Left lung (tissue), 10 donors: ENCODE data around the gene NEO1. TPM values are rescaled to one million over a fixed set of nuclear protein-coding genes. Genes with fewer than 3 reads are reported as not detected.

Experiments used
- ATAC-seq: fragments of 200-7000 bp; cut with Tn5 transposase; one replicate; pipeline ENCODE4 v1.9.1; 2020; ENCODE audit warnings: moderate library complexity
- DNase-seq, 4 donors: peaks; one replicate each; pipeline ENCODE4 v3.0.0-alpha.2; 2013 to 2020
- H3K27ac ChIP-seq, 2 donors: fragments of 200-600 bp; sonication (generic) in 1 of 2; one replicate each; pipeline versions ENCODE4 v1.5.0 to v1.8.0; 2020 to 2021
- H3K27me3 ChIP-seq, 2 donors: fragments of 200-600 bp; sonication (generic) in 1 of 2; one replicate each; pipeline versions ENCODE4 v1.5.0 to v1.8.0; 2020 to 2021
- H3K36me3 ChIP-seq, 2 donors: fragments of 200-600 bp; sonication (generic) in 1 of 2; one replicate each; pipeline versions ENCODE4 v1.5.0 to v1.8.0; 2020 to 2021
- H3K4me1 ChIP-seq, 2 donors: fragments of 200-600 bp; one replicate each; pipeline ENCODE4 v1.8.0; 2021
- H3K4me3 ChIP-seq, 2 donors: fragments of 200-600 bp; sonication (generic) in 1 of 2; one replicate each; pipeline versions ENCODE4 v1.5.0 to v1.8.0; 2020 to 2021; ENCODE audit warnings: mild to moderate bottlenecking in 1 of 2
- H3K9me3 ChIP-seq, 2 donors: fragments of 200-600 bp; sonication (generic) in 1 of 2; one replicate each; pipeline versions ENCODE4 v1.5.0 to v1.8.0; 2020 to 2021
- CTCF ChIP-seq, 2 donors: fragments of 200-600 bp; sonication (generic) in 1 of 2; IDR thresholded peaks; one replicate each; pipeline versions ENCODE4 v1.5.0 to v1.8.0; 2021; ENCODE audit warnings: antibody characterized with exemption in 2 of 2
- intact Hi-C, 2 donors: fragments of 100-400 bp; cut with DNase I; formaldehyde crosslinking; loops; one replicate each; pipeline versions ENCODE4 v1.11.2 to v1.14.2; 2022
- polyA plus RNA-seq, 6 donors: library from polyadenylated mRNA; unstranded; fragments of 120-200 nt; gene quantifications; one replicate each; pipeline ENCODE4 v1.2.1, GENCODE V29; 2013; ENCODE audit not compliant: insufficient read length in 6 of 6
- total RNA-seq, 2 donors: library from RNA; stranded (reverse); fragmentation: NEBNext Ultra II Directional; extraction: Animal tissue kit (Norgen Biotek cat#: 25700); gene quantifications; one replicate each; pipeline ENCODE4 v1.2.1, GENCODE V29; 2021
- donor health status: DM: no; HTN: yes; CAD: no.
- donor health status: DM: no; HTN: no; CAD: no.

NEO1 gene
- total and polyA plus RNA-seq, 8 donors, result 30.1 to 155 (median 110) TPM

- ATAC-seq, result no peak
- Histone ChIP-seq H3K27me3 (peaks cover 0 to 8% of the 10 kb centered on the region in 2 donors), H3K9me3 (no peaks in the 10 kb centered on the region), H3K36me3 (no peaks in the 10 kb centered on the region), H3K4me1 (no peaks in the 10 kb centered on the region), H3K4me3 (no peak overlapping the region), H3K27ac (no peak overlapping the region)
- DNase-seq, result no peak
- TF ChIP-seq CTCF (IDR thresholded peaks at IDR 0.05), result no peak
- intact Hi-C loops, result no loop called here
These were observed 12.9 kb downstream of the NEO1 start for GRCh38 chr15:73065114-73065513.

- intact Hi-C loops, result no loop called here
- no peak for TF ChIP-seq CTCF (IDR thresholded peaks at IDR 0.05)
- H3K4me1 ChIP-seq, result no peaks in the 10 kb centered on the region
These were observed 16.8 kb downstream of the NEO1 start for GRCh38 chr15:73069109-73069508.

GRCh38 chr15:73072894-73073293 lies 20.6 kb downstream of the NEO1 start:
- H3K4me3 ChIP-seq, result no peak overlapping the region
- no peaks in the 10 kb centered on the region for H3K27me3 ChIP-seq
- H3K4me1 ChIP-seq, result peaks cover 0 to 1% of the 10 kb centered on the region in 2 donors
- no peaks in the 10 kb centered on the region for H3K9me3 ChIP-seq
- intact Hi-C loops, result no loop called here
- no peak overlapping the region for H3K27ac ChIP-seq
- no peaks in the 10 kb centered on the region for H3K36me3 ChIP-seq
- DNase-seq (no peak), ATAC-seq (no peak)
- no peak for TF ChIP-seq CTCF (IDR thresholded peaks at IDR 0.05)

More at GRCh38 chr15:73069109-73069508, 16.8 kb downstream of the NEO1 start:
- Histone ChIP-seq H3K9me3 (no peaks in the 10 kb centered on the region), H3K27ac (no peak overlapping the region), H3K27me3 (no peaks in the 10 kb centered on the region), H3K4me3 (no peak overlapping the region), H3K36me3 (no peaks in the 10 kb centered on the region)
- ATAC-seq (no peak), DNase-seq (no peak)

DNA sequence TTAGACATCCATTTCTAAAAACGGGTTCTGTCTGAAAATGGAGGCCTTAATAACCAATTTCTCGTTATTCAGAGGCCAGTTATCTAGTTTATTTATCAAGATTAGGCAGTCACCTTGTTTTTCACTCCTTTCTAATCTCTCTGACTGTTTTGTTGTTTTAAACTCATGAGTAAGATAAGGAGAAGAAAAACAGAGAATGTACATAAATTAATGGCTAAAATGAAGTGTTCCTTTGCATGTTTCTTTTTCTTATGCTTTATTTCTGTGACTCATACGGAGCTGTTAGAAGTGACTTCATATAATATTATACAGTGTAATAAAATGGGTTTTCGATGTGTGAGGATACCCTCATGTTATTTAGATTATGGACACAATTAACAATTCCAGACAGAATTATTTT lies 22.0 kb downstream of the NEO1 start:
- DNase-seq (no peak), ATAC-seq (no peak)
- intact Hi-C loops, result no loop called here
- H3K4me3 ChIP-seq, result no peak overlapping the region
- no peaks in the 10 kb centered on the region for H3K36me3 ChIP-seq
- TF ChIP-seq CTCF (IDR thresholded peaks at IDR 0.05), result no peak
- H3K27ac ChIP-seq, result no peak overlapping the region
- H3K4me1 ChIP-seq, result peaks cover 8 to 15% of the 10 kb centered on the region in 2 donors
- H3K27me3 ChIP-seq, result no peaks in the 10 kb centered on the region
- no peaks in the 10 kb centered on the region for H3K9me3 ChIP-seq

DNA sequence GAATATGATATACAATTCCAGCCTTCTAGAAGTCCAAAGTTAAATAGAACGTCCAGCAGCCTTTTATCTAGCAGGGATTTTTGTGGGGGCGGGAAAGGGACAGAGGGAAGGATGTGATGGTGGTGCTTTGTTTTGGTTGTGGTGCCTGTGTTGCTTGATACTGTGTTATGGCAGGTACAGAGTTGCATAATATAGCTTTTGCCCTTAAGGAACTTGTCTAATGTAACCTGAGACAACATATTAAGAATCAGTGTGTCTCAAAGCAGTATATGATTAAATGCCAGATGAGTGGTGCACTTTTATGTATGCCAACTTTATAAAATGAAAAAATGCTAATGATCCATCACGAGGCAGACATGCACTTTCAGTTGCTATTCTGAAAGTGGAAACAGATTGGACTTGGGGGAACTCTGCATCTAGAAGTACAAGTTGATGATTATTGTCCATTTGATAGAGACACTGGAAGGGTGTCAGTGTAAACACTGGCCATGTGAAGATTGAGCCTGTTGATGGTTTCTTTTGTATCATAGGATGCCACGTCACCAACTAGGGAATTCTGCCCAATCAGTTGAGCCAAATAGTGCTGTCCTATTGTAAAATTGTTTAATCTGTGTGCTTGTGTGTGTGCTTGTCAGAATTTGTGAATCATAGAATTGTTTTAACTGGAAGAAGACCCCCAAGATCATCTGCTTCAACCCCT lies 23.0 kb downstream of the NEO1 start:
- DNase-seq, result no peak
- H3K36me3 ChIP-seq, result no peaks in the 10 kb centered on the region
- ATAC-seq, result no peak
- peaks cover 8 to 25% of the 10 kb centered on the region in 2 donors for H3K4me1 ChIP-seq
- H3K27ac ChIP-seq, result no peak overlapping the region
- no peak overlapping the region for H3K4me3 ChIP-seq
- intact Hi-C loops, result no loop called here
- no peaks in the 10 kb centered on the region for H3K27me3 ChIP-seq
- TF ChIP-seq CTCF (IDR thresholded peaks at IDR 0.05), result no peak
- no peaks in the 10 kb centered on the region for H3K9me3 ChIP-seq
